DMS 273 treated with DMSO at 0.1 percent for 48 hours (cell line): ENCODE results near the gene DCDC2.
"Not testable (repeated sequence)": the region's sequence is repeated elsewhere in the genome, so short reads cannot be mapped to it uniquely, and the experiment has no call there.

ENCODE experiments used
- DNase-seq: peaks from one replicate; lab custom pipeline; 2025; lab: John Stamatoyannopoulos, UW

Gene DCDC2

DNA sequence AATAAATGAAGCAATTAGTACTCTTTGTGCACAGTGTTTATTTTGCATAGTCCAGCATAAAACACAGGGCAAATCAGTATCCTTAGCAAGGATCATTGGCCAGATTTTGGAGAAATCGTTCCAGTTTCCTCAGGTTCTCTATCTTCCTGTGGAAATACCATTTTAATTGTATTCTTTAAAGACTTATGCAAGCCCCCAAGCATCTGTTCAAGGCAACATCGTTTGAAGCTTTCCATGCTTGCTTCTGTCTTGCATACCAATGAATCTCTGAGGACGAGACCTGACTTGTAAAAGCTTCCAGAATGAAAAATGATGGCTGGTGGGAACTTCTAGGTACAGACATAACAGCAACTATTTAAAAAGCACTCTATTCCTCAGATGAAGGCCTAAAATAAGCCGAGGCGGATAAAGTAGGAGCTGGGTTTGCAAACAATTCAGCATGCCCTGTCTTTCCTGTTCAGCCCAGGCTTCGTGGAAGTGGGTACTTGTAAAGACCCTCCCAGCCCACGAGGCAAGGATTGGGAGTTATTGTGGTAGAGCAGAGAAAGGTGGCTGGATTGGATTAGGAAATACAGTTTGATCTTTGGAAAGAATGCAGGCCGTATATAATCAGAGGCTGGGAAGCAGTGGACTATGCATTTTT, 210.2 kb downstream of the DCDC2 start:
- DNase-seq: no peak

DNA sequence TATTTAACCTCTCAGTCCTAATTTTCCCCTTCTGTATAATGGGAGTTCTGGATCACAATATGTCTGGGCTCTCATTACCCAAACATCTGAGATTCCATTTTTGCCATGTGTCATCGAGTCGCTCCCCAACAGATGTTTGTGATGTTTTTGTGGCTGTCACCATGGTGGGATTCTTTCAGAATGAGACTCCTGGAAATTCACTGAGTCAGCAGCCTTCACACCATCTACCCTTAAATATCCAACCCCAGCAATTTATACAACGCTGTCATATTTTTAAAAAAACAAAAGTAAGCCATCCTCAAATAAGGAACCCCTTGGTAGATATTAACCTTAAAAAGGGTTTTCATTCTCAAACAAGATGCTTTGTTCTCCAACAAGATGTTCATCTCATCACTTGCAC, 211.0 kb downstream of the DCDC2 start:
- DNase-seq: no peak

GRCh38 chr6:24145690-24146131, 212.1 kb downstream of the DCDC2 start:
- no peak for DNase-seq

GRCh38 chr6:24142733-24143132, 215.1 kb downstream of the DCDC2 start:
- DNase-seq: not testable (repeated sequence)

DNA sequence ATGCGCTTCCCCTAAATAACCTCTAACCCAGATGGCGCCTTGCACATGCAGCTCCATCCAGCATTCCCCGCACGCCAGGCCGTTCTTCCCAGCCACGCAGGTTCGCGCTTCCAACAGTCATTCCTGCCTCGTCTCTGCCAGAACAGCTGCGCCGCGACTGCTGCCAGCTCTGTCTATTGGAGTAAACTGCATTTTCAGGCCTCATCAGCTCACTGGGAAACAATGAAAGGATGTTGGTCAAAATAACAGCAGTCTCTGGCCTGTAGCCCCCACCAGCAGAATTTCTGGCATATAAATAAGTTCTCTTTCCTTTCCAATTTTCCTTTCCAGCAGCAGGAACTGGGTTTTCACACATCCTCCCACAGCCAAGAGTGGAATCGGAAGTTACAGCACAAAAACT, 217.3 kb downstream of the DCDC2 start:
- DNase-seq: no peak

- no peak for DNase-seq
These were observed 218.2 kb downstream of the DCDC2 start for GRCh38 chr6:24139639-24140038.

DNA sequence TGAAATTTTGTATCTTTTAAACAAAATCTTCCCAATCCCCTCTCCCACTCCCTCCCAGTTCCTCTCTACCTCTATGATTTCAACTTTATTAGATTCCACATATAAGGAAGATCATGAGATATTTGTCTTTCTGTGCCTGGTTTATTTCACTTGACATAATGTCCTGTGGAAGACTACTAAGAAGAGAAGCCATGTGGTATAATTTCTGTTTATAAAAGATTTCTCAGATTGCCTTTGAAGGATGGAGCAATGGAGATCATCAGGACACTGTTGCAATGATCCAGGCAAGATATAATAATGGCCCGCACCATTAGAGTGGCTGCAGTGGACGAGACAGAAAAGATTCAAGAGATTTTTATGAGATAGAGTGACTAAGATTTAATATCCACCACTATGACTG, 218.8 kb downstream of the DCDC2 start:
- DNase-seq: no peak

GRCh38 chr6:24131751-24132150, 226.1 kb downstream of the DCDC2 start:
- DNase-seq: no peak

DNA sequence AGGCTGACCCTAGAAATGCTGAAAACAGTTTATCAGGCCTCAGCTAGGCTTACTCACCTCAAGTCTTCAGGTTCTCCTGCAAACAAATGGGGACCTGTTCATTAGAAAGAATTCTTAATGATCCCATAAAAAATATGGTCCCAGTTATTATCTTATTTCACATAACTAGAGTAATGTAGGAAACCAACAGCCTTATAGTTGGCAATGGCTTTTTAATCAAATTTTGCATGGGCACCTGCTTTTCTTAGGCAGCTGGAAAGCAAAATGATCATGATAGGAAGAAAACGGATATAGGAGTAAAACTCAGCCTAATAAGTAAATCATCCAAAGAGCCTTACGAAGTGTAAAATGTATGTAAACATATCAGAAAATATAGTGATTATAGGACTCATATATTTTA, 230.5 kb downstream of the DCDC2 start:
- DNase-seq: no peak

DNA sequence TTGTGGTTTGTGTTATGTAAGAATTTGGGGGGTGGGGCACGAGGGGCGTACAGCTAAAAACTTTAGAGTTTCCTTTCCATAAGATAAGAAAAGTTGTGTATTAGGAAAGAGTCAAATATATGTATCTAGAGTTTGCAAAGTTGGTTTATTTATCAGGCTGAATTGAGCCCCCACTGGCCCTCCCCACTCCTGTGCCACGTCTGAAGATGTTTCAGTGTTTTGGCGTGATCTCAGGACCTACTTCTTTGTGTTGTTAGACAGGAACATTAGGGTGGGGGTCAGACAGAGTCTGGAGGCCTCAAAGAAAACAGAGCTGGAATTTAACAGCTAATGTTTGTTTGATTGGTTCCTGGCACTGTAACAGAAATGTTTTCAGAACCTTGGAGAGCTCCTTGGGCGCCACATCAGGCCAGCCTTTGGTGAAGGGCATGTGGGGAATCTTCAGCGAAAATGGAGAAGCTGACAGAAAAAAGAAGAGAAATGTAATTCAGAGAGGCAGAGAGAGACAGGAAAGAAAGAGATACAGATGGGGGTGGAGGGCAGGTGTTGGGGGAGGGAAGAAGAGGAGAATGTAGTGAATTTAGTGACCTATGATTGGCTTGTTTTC, 231.2 kb downstream of the DCDC2 start:
- peak; percentile 39 for DNase-seq

- peak; percentile 64 for DNase-seq
These were observed 231.9 kb downstream of the DCDC2 start, which contains the start of gene NRSN1 for GRCh38 chr6:24125980-24126379. Gene NRSN1, plus strand, starts transcription at chr6:24126215. Its CDS starts 8,113 bp downstream, at chr6:24134328.

DNA sequence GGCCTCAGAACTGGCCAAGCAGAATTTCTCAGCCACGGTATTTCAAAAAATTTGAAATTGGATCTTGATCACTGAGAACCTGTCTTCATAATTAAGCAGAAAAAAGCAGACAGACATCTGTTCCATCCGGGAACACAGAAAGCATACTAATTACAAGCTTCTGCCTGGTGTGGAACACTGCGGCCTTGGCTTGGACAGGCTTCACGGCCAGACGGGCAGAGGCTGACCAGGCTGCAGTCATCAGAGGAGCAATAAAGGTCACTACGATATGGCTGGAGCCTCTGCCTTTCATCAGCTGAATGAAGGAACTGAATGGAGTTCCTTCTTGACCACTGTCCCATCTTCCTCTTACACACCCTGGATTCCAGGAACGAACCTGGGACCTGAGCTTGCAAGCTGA, 235.7 kb downstream of the DCDC2 start:
- DNase-seq: peak; percentile 20
